Lower leg skin (tissue), 3 donors: ENCODE results near the gene ISM1.

Source experiments
- POLR2A ChIP-seq, 2 donors: fragments of 450-650 bp; IDR thresholded peaks; one replicate each; pipeline ENCODE4 v1.6.1; 2016 to 2017; ENCODE audit warnings: antibody characterized with exemption in 2 of 2, mild to moderate bottlenecking in 1 of 2, moderate library complexity in 1 of 2
- TF ChIP-seq, protein P1 (sequence below), 3 donors: fragments of 450-650 bp; IDR thresholded peaks; one replicate each; pipeline ENCODE4 v1.5.1; 2016; ENCODE audit warnings: antibody characterized with exemption in 3 of 3, mild to moderate bottlenecking in 3 of 3, moderate library complexity in 2 of 3

DNA sequence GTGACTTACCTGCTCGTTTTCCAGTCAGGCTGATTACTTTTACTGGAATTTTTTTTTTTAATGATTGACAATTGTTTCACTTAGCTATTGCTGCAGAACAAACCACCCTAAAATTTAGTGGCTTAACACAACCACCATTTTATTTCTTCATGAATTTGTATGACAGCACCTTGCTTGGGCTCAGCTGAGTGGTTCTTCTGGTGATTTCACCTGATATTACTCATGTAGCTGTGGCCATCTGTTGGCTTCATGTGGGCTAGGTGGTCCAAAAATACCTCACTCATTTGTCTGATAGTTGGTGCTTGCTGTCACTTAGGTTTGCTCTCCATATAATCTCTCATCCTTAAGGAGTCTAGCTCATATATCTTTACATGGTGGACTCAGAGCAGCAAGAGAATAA is 5.3 kb downstream of the ISM1 start:
- no peak for TF ChIP-seq POLR2A (IDR thresholded peaks at IDR 0.05)
- TF ChIP-seq, protein P1, sequence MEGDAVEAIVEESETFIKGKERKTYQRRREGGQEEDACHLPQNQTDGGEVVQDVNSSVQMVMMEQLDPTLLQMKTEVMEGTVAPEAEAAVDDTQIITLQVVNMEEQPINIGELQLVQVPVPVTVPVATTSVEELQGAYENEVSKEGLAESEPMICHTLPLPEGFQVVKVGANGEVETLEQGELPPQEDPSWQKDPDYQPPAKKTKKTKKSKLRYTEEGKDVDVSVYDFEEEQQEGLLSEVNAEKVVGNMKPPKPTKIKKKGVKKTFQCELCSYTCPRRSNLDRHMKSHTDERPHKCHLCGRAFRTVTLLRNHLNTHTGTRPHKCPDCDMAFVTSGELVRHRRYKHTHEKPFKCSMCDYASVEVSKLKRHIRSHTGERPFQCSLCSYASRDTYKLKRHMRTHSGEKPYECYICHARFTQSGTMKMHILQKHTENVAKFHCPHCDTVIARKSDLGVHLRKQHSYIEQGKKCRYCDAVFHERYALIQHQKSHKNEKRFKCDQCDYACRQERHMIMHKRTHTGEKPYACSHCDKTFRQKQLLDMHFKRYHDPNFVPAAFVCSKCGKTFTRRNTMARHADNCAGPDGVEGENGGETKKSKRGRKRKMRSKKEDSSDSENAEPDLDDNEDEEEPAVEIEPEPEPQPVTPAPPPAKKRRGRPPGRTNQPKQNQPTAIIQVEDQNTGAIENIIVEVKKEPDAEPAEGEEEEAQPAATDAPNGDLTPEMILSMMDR (IDR thresholded peaks at IDR 0.05): no peak
